DOHH2 (cell line): ENCODE data around the gene SLC35F6.

Experiments used
- H3F3A ChIP-seq: fragments of 200-600 bp; sonication (generic), shearing (Covaris generic); 2 replicates; pipeline ENCODE4 v1.6.0; 2016; ENCODE audit warnings: antibody characterized with exemption, mild to moderate bottlenecking; ENCODE audit not compliant: control insufficient read depth, insufficient read depth
- H3K27ac ChIP-seq: fragments of 200-600 bp; sonication (generic); 2 replicates; pipeline ENCODE4 v1.5.1; 2014; ENCODE audit warnings: low read depth, mild to moderate bottlenecking, low read length, moderate library complexity
- H3K27me3 ChIP-seq: fragments of 200-600 bp; sonication (generic); 2 replicates; pipeline ENCODE4 v1.6.1; 2014; ENCODE audit warnings: mild to moderate bottlenecking, low read length, mixed read lengths; ENCODE audit not compliant: control insufficient read depth
- H3K36me3 ChIP-seq: fragments of 200-600 bp; sonication (generic); 2 replicates; pipeline ENCODE4 v1.6.1; 2014; ENCODE audit warnings: mild to moderate bottlenecking, low read length, moderate library complexity, mixed read lengths; ENCODE audit not compliant: control insufficient read depth
- H3K4me1 ChIP-seq: fragments of 200-600 bp; sonication (generic); 2 replicates; pipeline ENCODE4 v1.6.1; 2014; ENCODE audit warnings: mild to moderate bottlenecking, low read length, mixed read lengths; ENCODE audit not compliant: control insufficient read depth
- H3K4me2 ChIP-seq: fragments of 200-600 bp; sonication (generic); 2 replicates; pipeline ENCODE4 v1.6.0; 2014; ENCODE audit warnings: mild to moderate bottlenecking, low read length, moderate library complexity
- H3K4me3 ChIP-seq: fragments of 200-600 bp; sonication (generic); 2 replicates; pipeline ENCODE4 v1.5.1; 2014; ENCODE audit warnings: mild to moderate bottlenecking, low read length, mixed read lengths
- H3K79me2 ChIP-seq: fragments of 200-600 bp; sonication (generic); 2 replicates; pipeline ENCODE4 v1.6.1; 2014; ENCODE audit warnings: mild to moderate bottlenecking, low read length, mixed read lengths; ENCODE audit not compliant: control insufficient read depth
- H3K9me2 ChIP-seq: fragments of 200-600 bp; sonication (generic); replicated peaks from 2 replicates; pipeline ENCODE4 v1.6.1; 2014; ENCODE audit warnings: mild to moderate bottlenecking, low read length, mixed read lengths; ENCODE audit not compliant: control insufficient read depth
- H3K9me3 ChIP-seq: fragments of 200-600 bp; sonication (generic); 2 replicates; pipeline ENCODE4 v1.6.1; 2014; ENCODE audit warnings: antibody characterized with exemption, low read length, mixed read lengths; ENCODE audit not compliant: control insufficient read depth, insufficient read depth
- H4K20me1 ChIP-seq: fragments of 200-600 bp; sonication (generic); 2 replicates; pipeline ENCODE4 v1.6.0; 2014; ENCODE audit warnings: low read depth, mild to moderate bottlenecking, antibody characterized with exemption, low read length, moderate library complexity; ENCODE audit not compliant: control insufficient read depth, insufficient read depth
- CTCF ChIP-seq: fragments of 200-600 bp; sonication (generic); IDR thresholded peaks from one replicate; pipeline ENCODE4 v1.5.1; 2014; ENCODE audit warnings: antibody characterized with exemption, mild to moderate bottlenecking, low read depth, low read length; ENCODE audit not compliant: poor library complexity, severe bottlenecking
- EZH2phosphoT487 ChIP-seq: fragments of 200-600 bp; sonication (generic); IDR thresholded peaks from 2 replicates; pipeline ENCODE4 v1.6.1; 2017; ENCODE audit warnings: borderline replicate concordance, mild to moderate bottlenecking, antibody characterized with exemption, low read length, moderate library complexity, mixed read lengths

SLC35F6 gene

GRCh38 chr2:26809211-26809610, 45.1 kb downstream of the SLC35F6 start:
- TF ChIP-seq EZH2phosphoT487 (no peak), CTCF (no peak)
- no peaks in the 10 kb centered on the region for H3F3A ChIP-seq

GRCh38 chr2:26809876-26810577, 45.9 kb downstream of the SLC35F6 start:
- no peak overlapping the region for H3K27ac ChIP-seq
- H3K36me3 ChIP-seq, result no peaks in the 10 kb centered on the region
- no peak overlapping the region for H3K4me2 ChIP-seq
- H3K4me1 ChIP-seq, result no peaks in the 10 kb centered on the region
- H3K4me3 ChIP-seq, result no peak overlapping the region
- no peaks in the 10 kb centered on the region for H3F3A ChIP-seq
- no peaks in the 10 kb centered on the region for H3K9me2 ChIP-seq
- H3K79me2 ChIP-seq, result no peaks in the 10 kb centered on the region
- no peak for TF ChIP-seq CTCF
- no peak for TF ChIP-seq EZH2phosphoT487
- no peaks in the 10 kb centered on the region for H4K20me1 ChIP-seq
- H3K9me3 ChIP-seq, result no peaks in the 10 kb centered on the region
- H3K27me3 ChIP-seq, result peaks cover 13% of the 10 kb centered on the region; the same call in 1 of the 2 replicates

More at GRCh38 chr2:26809211-26809610, 45.1 kb downstream of the SLC35F6 start:
- Histone ChIP-seq H4K20me1 (no peaks in the 10 kb centered on the region), H3K4me1 (no peaks in the 10 kb centered on the region), H3K27me3 (peaks cover 13% of the 10 kb centered on the region; the same call in 1 of the 2 replicates), H3K79me2 (no peaks in the 10 kb centered on the region), H3K9me2 (no peaks in the 10 kb centered on the region), H3K4me2 (no peak overlapping the region), H3K27ac (no peak overlapping the region), H3K4me3 (no peak overlapping the region), H3K36me3 (no peaks in the 10 kb centered on the region), H3K9me3 (no peaks in the 10 kb centered on the region)

DNA sequence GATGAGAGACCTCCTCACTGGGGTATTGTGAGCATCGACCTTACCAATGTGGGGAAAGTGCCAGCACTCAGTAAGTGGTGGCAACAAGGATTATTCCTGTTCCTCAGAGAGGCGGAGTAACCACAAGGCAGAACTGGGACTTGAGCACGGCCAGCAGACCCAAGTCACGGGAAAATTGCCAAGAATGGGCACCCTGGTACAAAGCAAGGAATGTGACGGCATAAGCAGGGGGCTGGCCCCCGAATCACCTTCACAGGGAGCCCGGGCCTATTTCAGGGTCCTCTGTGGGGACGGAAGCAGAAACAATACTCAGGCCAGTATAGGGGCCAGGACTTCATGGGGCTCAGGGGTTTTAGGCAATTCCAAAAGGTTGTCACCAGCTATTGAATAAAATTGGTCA, 47.2 kb downstream of the SLC35F6 start:
- H3K4me3 ChIP-seq, result no peak overlapping the region
- H4K20me1 ChIP-seq, result no peaks in the 10 kb centered on the region
- H3K27ac ChIP-seq, result no peak overlapping the region
- no peak for TF ChIP-seq EZH2phosphoT487
- no peak for TF ChIP-seq CTCF
- H3K9me3 ChIP-seq, result no peaks in the 10 kb centered on the region
- H3K9me2 ChIP-seq, result no peaks in the 10 kb centered on the region
- H3K79me2 ChIP-seq, result no peaks in the 10 kb centered on the region
- no peaks in the 10 kb centered on the region for H3F3A ChIP-seq
- no peak overlapping the region for H3K4me2 ChIP-seq
- H3K4me1 ChIP-seq, result no peaks in the 10 kb centered on the region
- H3K27me3 ChIP-seq, result peaks cover 13% of the 10 kb centered on the region; the same call in 1 of the 2 replicates
- H3K36me3 ChIP-seq, result no peaks in the 10 kb centered on the region
